HG02588 (cell line): ENCODE results near the gene NPIPB2.

Experiments
- ATAC-seq: cut with Tn5 transposase; IDR thresholded peaks from one replicate; pipeline ENCODE4 v1.9.1; 2021; ENCODE audit warnings: mild to moderate bottlenecking, moderate library complexity; ENCODE audit not compliant: unreplicated experiment

The NPIPB2 gene

GRCh38 chr16:11907160-11907970, 34.5 kb downstream of the NPIPB2 start:
- ATAC-seq, result no peak

GRCh38 chr16:11903906-11904305, 37.9 kb downstream of the NPIPB2 start:
- no peak for ATAC-seq

GRCh38 chr16:11901091-11901490, 40.8 kb downstream of the NPIPB2 start:
- ATAC-seq, result no peak

GRCh38 chr16:11896486-11897176, 45.2 kb downstream of the NPIPB2 start:
- no peak for ATAC-seq

GRCh38 chr16:11893571-11893970, 48.3 kb downstream of the NPIPB2 start:
- ATAC-seq, result no peak

GRCh38 chr16:11892761-11893160, 49.1 kb downstream of the NPIPB2 start:
- no peak for ATAC-seq

- ATAC-seq, result no peak
Measured at GRCh38 chr16:11890231-11890965, 51.4 kb downstream of the NPIPB2 start.

GRCh38 chr16:11886881-11887280, 55.0 kb downstream of the NPIPB2 start:
- no peak for ATAC-seq

GRCh38 chr16:11884035-11884434, 57.8 kb downstream of the NPIPB2 start:
- ATAC-seq, result no peak

- no peak for ATAC-seq
Measured at GRCh38 chr16:11880007-11880406, 61.8 kb downstream of the NPIPB2 start.

- ATAC-seq, result no peak
Measured at GRCh38 chr16:11877374-11877773, 64.5 kb downstream of the NPIPB2 start.
